WTC11 (cell line): ENCODE data around the gene TUSC2.

ENCODE experiments used
- ATF1 ChIP-seq: sonication (generic); formaldehyde crosslinking; IDR thresholded peaks from 2 replicates; pipeline ENCODE4 v1.8.1; 2023; ENCODE audit warnings: mild to moderate bottlenecking, moderate library complexity, missing genetic modification reagents
- FOXK1 ChIP-seq: sonication (generic); formaldehyde crosslinking; IDR thresholded peaks from 2 replicates; pipeline ENCODE4 v1.8.0; 2022; ENCODE audit warnings: mild to moderate bottlenecking, moderate library complexity, missing genetic modification reagents
- JUN ChIP-seq: sonication (generic); formaldehyde crosslinking; IDR thresholded peaks from 2 replicates; pipeline ENCODE4 v1.8.0; 2023; ENCODE audit warnings: mild to moderate bottlenecking, missing genetic modification reagents
- NFATC4 ChIP-seq: fragments of 250-450 bp; sonication (Bioruptor Pico); IDR thresholded peaks from 2 replicates; pipeline ENCODE4 v1.9.0; 2021; ENCODE audit warnings: mild to moderate bottlenecking
- TEAD1 ChIP-seq: sonication (generic); formaldehyde crosslinking; IDR thresholded peaks from 2 replicates; pipeline ENCODE4 v1.8.0; 2022; ENCODE audit warnings: mild to moderate bottlenecking, missing genetic modification reagents
- TF ChIP-seq, protein P1 (sequence below): fragments of 200-600 bp; IDR thresholded peaks from 2 replicates; pipeline ENCODE4 v1.8.0; 2022; ENCODE audit warnings: antibody characterized with exemption
- TF ChIP-seq, protein P2 (sequence below): sonication (generic); formaldehyde crosslinking; IDR thresholded peaks from 2 replicates; pipeline ENCODE4 v1.8.1; 2022; ENCODE audit warnings: missing genetic modification reagents, borderline replicate concordance
- TF ChIP-seq, protein P3 (sequence below): sonication (generic); formaldehyde crosslinking; IDR thresholded peaks from 2 replicates; pipeline ENCODE4 v1.8.0; 2022; ENCODE audit warnings: mild to moderate bottlenecking, missing genetic modification reagents
- TF ChIP-seq, protein P4 (sequence below): sonication (generic); formaldehyde crosslinking; IDR thresholded peaks from 2 replicates; pipeline ENCODE4 v1.8.1; 2023; ENCODE audit warnings: mild to moderate bottlenecking, missing genetic modification reagents

DNA sequence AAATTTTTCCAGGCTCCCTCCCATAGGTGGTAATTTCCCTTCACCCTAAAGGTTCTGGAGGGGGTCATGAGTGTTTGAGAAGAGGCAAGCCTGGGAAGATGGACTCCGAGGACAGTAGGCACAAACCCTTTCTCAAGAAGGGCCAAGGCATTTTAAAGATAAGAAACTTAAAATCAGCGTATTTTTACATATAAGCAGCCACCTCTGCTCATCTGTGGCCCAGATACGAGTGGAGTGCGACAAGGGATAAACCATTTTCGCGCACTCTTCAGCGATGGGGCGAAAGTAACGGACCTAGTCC is 12.1 kb upstream of the TUSC2 start:
- TF ChIP-seq, protein P1, sequence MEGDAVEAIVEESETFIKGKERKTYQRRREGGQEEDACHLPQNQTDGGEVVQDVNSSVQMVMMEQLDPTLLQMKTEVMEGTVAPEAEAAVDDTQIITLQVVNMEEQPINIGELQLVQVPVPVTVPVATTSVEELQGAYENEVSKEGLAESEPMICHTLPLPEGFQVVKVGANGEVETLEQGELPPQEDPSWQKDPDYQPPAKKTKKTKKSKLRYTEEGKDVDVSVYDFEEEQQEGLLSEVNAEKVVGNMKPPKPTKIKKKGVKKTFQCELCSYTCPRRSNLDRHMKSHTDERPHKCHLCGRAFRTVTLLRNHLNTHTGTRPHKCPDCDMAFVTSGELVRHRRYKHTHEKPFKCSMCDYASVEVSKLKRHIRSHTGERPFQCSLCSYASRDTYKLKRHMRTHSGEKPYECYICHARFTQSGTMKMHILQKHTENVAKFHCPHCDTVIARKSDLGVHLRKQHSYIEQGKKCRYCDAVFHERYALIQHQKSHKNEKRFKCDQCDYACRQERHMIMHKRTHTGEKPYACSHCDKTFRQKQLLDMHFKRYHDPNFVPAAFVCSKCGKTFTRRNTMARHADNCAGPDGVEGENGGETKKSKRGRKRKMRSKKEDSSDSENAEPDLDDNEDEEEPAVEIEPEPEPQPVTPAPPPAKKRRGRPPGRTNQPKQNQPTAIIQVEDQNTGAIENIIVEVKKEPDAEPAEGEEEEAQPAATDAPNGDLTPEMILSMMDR = no peak
- TF ChIP-seq, protein P2, sequence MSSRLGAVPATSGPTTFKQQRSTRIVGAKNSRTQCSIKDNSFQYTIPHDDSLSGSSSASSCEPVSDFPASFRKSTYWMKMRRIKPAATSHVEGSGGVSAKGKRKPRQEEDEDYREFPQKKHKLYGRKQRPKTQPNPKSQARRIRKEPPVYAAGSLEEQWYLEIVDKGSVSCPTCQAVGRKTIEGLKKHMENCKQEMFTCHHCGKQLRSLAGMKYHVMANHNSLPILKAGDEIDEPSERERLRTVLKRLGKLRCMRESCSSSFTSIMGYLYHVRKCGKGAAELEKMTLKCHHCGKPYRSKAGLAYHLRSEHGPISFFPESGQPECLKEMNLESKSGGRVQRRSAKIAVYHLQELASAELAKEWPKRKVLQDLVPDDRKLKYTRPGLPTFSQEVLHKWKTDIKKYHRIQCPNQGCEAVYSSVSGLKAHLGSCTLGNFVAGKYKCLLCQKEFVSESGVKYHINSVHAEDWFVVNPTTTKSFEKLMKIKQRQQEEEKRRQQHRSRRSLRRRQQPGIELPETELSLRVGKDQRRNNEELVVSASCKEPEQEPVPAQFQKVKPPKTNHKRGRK (CRISPR knock-in tag) = no peak
- TF ChIP-seq FOXK1 (CRISPR knock-in tag) = no peak
- TF ChIP-seq, protein P3, sequence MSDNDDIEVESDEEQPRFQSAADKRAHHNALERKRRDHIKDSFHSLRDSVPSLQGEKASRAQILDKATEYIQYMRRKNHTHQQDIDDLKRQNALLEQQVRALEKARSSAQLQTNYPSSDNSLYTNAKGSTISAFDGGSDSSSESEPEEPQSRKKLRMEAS (CRISPR knock-in tag) = no peak
- TF ChIP-seq JUN (CRISPR knock-in tag) = no peak
- TF ChIP-seq, protein P4, sequence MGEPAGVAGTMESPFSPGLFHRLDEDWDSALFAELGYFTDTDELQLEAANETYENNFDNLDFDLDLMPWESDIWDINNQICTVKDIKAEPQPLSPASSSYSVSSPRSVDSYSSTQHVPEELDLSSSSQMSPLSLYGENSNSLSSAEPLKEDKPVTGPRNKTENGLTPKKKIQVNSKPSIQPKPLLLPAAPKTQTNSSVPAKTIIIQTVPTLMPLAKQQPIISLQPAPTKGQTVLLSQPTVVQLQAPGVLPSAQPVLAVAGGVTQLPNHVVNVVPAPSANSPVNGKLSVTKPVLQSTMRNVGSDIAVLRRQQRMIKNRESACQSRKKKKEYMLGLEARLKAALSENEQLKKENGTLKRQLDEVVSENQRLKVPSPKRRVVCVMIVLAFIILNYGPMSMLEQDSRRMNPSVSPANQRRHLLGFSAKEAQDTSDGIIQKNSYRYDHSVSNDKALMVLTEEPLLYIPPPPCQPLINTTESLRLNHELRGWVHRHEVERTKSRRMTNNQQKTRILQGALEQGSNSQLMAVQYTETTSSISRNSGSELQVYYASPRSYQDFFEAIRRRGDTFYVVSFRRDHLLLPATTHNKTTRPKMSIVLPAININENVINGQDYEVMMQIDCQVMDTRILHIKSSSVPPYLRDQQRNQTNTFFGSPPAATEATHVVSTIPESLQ (CRISPR knock-in tag) = no peak
- TF ChIP-seq ATF1 (CRISPR knock-in tag) = no peak
- no peak for TF ChIP-seq TEAD1
- no peak for TF ChIP-seq NFATC4 (CRISPR knock-in tag)
